K562 (cell line): ENCODE data around the gene FOXO3. TPM values are rescaled to one million over a fixed set of nuclear protein-coding genes. Genes with fewer than 3 reads are reported as not detected.

Source experiments
- ATAC-seq: fragments of 200-7000 bp; cut with Tn5 transposase; 3 replicates; pipeline ENCODE4 v1.9.1; 2020; ENCODE audit warnings: moderate library complexity
- BruUV-seq: library from RNA; stranded (reverse); fragments of 400-500 nt; replicated peaks from 2 replicates; lab custom pipeline; 2021; lab: Mats Ljungman, UMichigan
- CTCF ChIA-PET: fragments of 300-600 bp; formaldehyde crosslinking; extraction: SDS; loops from one replicate; lab custom pipeline; 2021; ENCODE audit warnings: low intra/inter-chr PET ratio; lab: Yijun Ruan, JAX
- POLR2A ChIA-PET: fragments of 300-600, 350-650 bp; sonication (Branson Sonifier 250); formaldehyde crosslinking; extraction: SDS; loops from one replicate; lab custom pipeline; 2021; ENCODE audit warnings: antibody characterized with exemption, inconsistent platforms; lab: Yijun Ruan, JAX
- DNase-seq, 4 experiments: peaks; one replicate each; pipeline versions ENCODE4 v3.0.0 to v3.0.0-alpha.2; 2011 to 2018; ENCODE audit warnings: low spot score in 3 of 4, mixed read lengths in 3 of 4; ENCODE audit errors: extremely low read depth in 1 of 4
- FAIRE-seq: peaks from 2 replicates; lab custom pipeline; 2011; peaks lifted over from hg19 to GRCh38; lab: Jason Lieb, UNC
- H2AFZ ChIP-seq: 2 replicates; pipeline ENCODE4 v1.6.0; 2011; ENCODE audit warnings: low read depth, low read length, control low read depth, inconsistent platforms
- H3K27ac ChIP-seq: fragments of 200-600 bp; 3 replicates; pipeline ENCODE4 v1.8.0; 2011; ENCODE audit warnings: low read depth, mild to moderate bottlenecking, control low read depth, inconsistent platforms, low read length, moderate library complexity, mixed read lengths; ENCODE audit errors: extremely low read depth
- H3K27me3 ChIP-seq, 2 experiments: fragments of 300-600 bp in 1 of 2; 2 replicates in 1 of 2; 3 replicates in 1 of 2; pipeline versions ENCODE4 v1.6.0 to v1.8.0; 2011; ENCODE audit warnings: inconsistent platforms in 2 of 2, low read length in 2 of 2, mild to moderate bottlenecking in 1 of 2, mixed read lengths in 1 of 2, moderate library complexity in 1 of 2; ENCODE audit not compliant: control insufficient read depth in 2 of 2, insufficient read depth in 2 of 2
- H3K36me3 ChIP-seq: fragments of 300-600 bp; 3 replicates; pipeline ENCODE4 v1.8.0; 2011; ENCODE audit warnings: mild to moderate bottlenecking, low read length, inconsistent platforms; ENCODE audit not compliant: control insufficient read depth, insufficient read depth
- H3K4me1 ChIP-seq, 2 experiments: fragments of 200-600 bp in 1 of 2; replicated peaks in 1 of 2; 2 replicates in 1 of 2; 3 replicates in 1 of 2; pipeline versions ENCODE4 v1.5.1 to v1.8.0; 2011; ENCODE audit warnings: inconsistent platforms in 2 of 2, low read length in 2 of 2, mild to moderate bottlenecking in 1 of 2, mixed read lengths in 1 of 2, moderate library complexity in 1 of 2; ENCODE audit not compliant: control insufficient read depth in 2 of 2, insufficient read depth in 2 of 2
- H3K4me2 ChIP-seq: 2 replicates; pipeline ENCODE4 v1.6.1; 2011; ENCODE audit warnings: low read length, control low read depth, inconsistent platforms, mixed read lengths; ENCODE audit not compliant: insufficient read depth
- H3K4me3 ChIP-seq: fragments of 200-600 bp; sonication (generic), shearing (Covaris generic); 2 replicates; pipeline ENCODE4 v1.5.1; 2016; ENCODE audit warnings: control low read depth, inconsistent platforms
- H3K79me2 ChIP-seq: fragments of 200-600 bp; 3 replicates; pipeline ENCODE4 v1.8.0; 2011; ENCODE audit warnings: low read length, inconsistent platforms; ENCODE audit not compliant: control insufficient read depth, insufficient read depth
- H3K9ac ChIP-seq, 2 experiments: 2 replicates each; pipeline versions ENCODE4 v1.6.0 to v1.6.1; 2011; ENCODE audit warnings: low read depth in 2 of 2, low read length in 2 of 2, control low read depth in 1 of 2, inconsistent platforms in 1 of 2, mild to moderate bottlenecking in 1 of 2, mixed read lengths in 1 of 2; ENCODE audit not compliant: insufficient read depth in 1 of 2
- H3K9me1 ChIP-seq: one replicate; pipeline ENCODE4 v1.6.0; 2011; ENCODE audit warnings: inconsistent platforms, mild to moderate bottlenecking, low read length, moderate library complexity; ENCODE audit not compliant: control insufficient read depth, insufficient read depth
- H3K9me3 ChIP-seq: replicated peaks from 2 replicates; pipeline ENCODE4 v1.5.1; 2011; ENCODE audit warnings: low read depth, low read length, inconsistent platforms; ENCODE audit not compliant: control insufficient read depth, insufficient read depth
- H4K20me1 ChIP-seq: replicated peaks from 2 replicates; pipeline ENCODE4 v1.6.1; 2011; ENCODE audit warnings: low read length, inconsistent platforms, mixed read lengths; ENCODE audit not compliant: control insufficient read depth, insufficient read depth
- FOSL1 ChIP-seq: fragments of 200-800 bp; sonication (Bioruptor generic); conservative IDR thresholded peaks from 2 replicates; pipeline ENCODE4 v1.6.1; 2016; ENCODE audit warnings: missing genetic modification characterization, missing compliant biosample characterization
- FOXA3 ChIP-seq, 2 experiments: fragments of 450-650 bp in 1 of 2; sonication (generic) in 1 of 2; formaldehyde crosslinking; IDR thresholded peaks in 1 of 2; conservative IDR thresholded peaks in 1 of 2; 2 replicates each; pipeline versions ENCODE4 v1.4.0 to v1.8.0; 2020 to 2022; ENCODE audit warnings: mild to moderate bottlenecking in 2 of 2, missing genetic modification reagents in 1 of 2
- MAFF ChIP-seq: IDR thresholded peaks from 2 replicates; pipeline ENCODE4 v1.6.1; 2012; ENCODE audit warnings: low read length, improper control_type of control experiment
- NFIC ChIP-seq: fragments of 450-650 bp; IDR thresholded peaks from 2 replicates; pipeline ENCODE4 v1.6.1; 2017; ENCODE audit warnings: mild to moderate bottlenecking, inconsistent platforms
- SAFB ChIP-seq: fragments of 200-400 bp; formaldehyde crosslinking; IDR thresholded peaks from 2 replicates; pipeline ENCODE4 v1.6.1; 2017; ENCODE audit warnings: low read depth, low read length, borderline replicate concordance
- THAP7 ChIP-seq: fragments of 250-450 bp; sonication (Bioruptor Pico); IDR thresholded peaks from 2 replicates; pipeline ENCODE4 v1.5.0; 2021
- WGBS: fragments of 100-300 bp; shearing (Covaris generic); methylation state at CpG from one replicate; pipeline ENCODE4 v1.1.6; 2016; ENCODE audit warnings: low coverage, mixed read lengths; ENCODE audit not compliant: insufficient coverage; ENCODE audit errors: missing lambda C conversion rate; 5-methylcytosine and 5-hydroxymethylcytosine counted together
- in situ Hi-C: fragments of 300-500 bp; cut with MboI; formaldehyde crosslinking; loops from 4 replicates; pipeline ENCODE4 v1.15.0; 2018; ENCODE audit warnings: inconsistent platforms, mixed read lengths
- intact Hi-C: fragments of 100-400 bp; cut with micrococcal nuclease; formaldehyde crosslinking; loops from 2 replicates; pipeline ENCODE4 v1.14.2; 2022
- polyA plus RNA-seq, 8 experiments: library from polyadenylated mRNA; depleted of rRNA in 4 of 8; stranded (reverse) in 5 of 8; unstranded in 3 of 8; fragments of >200 nt; fragmentation: Nextera tagmentation in 2 of 8; fragmentation: Illumina TruSeq in 1 of 8; extraction: Ambion mirVana in 2 of 8; extraction: Trizol in 1 of 8; gene quantifications; 2 replicates each; pipeline versions ENCODE4 v1.2.1 to v1.2.3, GENCODE V29; 2011 to 2014; ENCODE audit warnings: inconsistent platforms in 1 of 8, missing spikeins in 1 of 8
- total RNA-seq, 7 experiments: library from RNA; depleted of rRNA in 6 of 7; stranded (reverse); fragments of >200 nt in 6 of 7; fragmentation: Illumina TruSeq in 2 of 7; extraction: Trizol in 2 of 7; gene quantifications; 2 replicates each; pipeline versions ENCODE4 v1.2.1 to v1.2.3, GENCODE V29; 2011 to 2021; ENCODE audit warnings: low replicate concordance in 1 of 7
- TF ChIP-seq, protein P1 (sequence below): fragments of 250-450 bp; sonication (Bioruptor Pico); IDR thresholded peaks from 2 replicates; pipeline ENCODE4 v1.8.0; 2022; ENCODE audit warnings: moderate library complexity, mild to moderate bottlenecking, inconsistent platforms
- TF ChIP-seq, protein P2 (sequence below): fragments of 450-650 bp; IDR thresholded peaks from 2 replicates; pipeline ENCODE4 v1.6.1; 2018; ENCODE audit warnings: mild to moderate bottlenecking, low read depth; ENCODE audit not compliant: partially characterized antibody
- TF ChIP-seq, protein P3 (sequence below): fragments of 250-450 bp; sonication (Bioruptor Pico); IDR thresholded peaks from 2 replicates; pipeline ENCODE4 v1.8.0; 2022; ENCODE audit warnings: inconsistent platforms, mild to moderate bottlenecking, moderate library complexity, borderline replicate concordance

FOXO3 gene
- total and polyA plus RNA-seq, 9 of the 15 experiments (the other 6 are each of a cell fraction or from before 2014, with no cell fraction given): 3.0 to 14.6 (median 6.0) TPM

- Histone ChIP-seq H3K9me1 (no peaks in the 10 kb centered on the region), H3K36me3 (no peaks in the 10 kb centered on the region), H4K20me1 (peaks cover 27% of the 10 kb centered on the region), H3K9me3 (no peaks in the 10 kb centered on the region), H3K27ac (no peak overlapping the region), H3K4me1 (peaks cover 0 to 3% of the 10 kb centered on the region in 2 experiments; a peak in 2 of 5 replicates), H3K79me2 (no peaks in the 10 kb centered on the region), H3K27me3 (peaks cover 0 to 4% of the 10 kb centered on the region in 2 experiments; a peak in 1 of 5 replicates), H3K9ac (no peak overlapping the region), H3K4me3 (no peak overlapping the region), H3K4me2 (no peak overlapping the region), H2AFZ (no peak overlapping the region)
- TF ChIP-seq, protein P1, sequence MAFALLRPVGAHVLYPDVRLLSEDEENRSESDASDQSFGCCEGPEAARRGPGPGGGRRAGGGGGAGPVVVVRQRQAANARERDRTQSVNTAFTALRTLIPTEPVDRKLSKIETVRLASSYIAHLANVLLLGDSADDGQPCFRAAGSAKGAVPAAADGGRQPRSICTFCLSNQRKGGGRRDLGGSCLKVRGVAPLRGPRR (CRISPR knock-in tag): no peak
- no peak for TF ChIP-seq MAFF
- no peak for TF ChIP-seq THAP7 (CRISPR knock-in tag)
- no peak for TF ChIP-seq SAFB
- TF ChIP-seq, protein P2, sequence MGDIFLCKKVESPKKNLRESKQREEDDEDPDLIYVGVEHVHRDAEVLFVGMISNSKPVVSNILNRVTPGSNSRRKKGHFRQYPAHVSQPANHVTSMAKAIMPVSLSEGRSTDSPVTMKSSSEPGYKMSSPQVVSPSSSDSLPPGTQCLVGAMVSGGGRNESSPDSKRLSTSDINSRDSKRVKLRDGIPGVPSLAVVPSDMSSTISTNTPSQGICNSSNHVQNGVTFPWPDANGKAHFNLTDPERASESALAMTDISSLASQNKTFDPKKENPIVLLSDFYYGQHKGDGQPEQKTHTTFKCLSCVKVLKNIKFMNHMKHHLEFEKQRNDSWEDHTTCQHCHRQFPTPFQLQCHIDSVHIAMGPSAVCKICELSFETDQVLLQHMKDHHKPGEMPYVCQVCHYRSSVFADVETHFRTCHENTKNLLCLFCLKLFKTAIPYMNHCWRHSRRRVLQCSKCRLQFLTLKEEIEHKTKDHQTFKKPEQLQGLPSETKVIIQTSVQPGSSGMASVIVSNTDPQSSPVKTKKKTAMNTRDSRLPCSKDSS: no peak
- TF ChIP-seq, protein P3, sequence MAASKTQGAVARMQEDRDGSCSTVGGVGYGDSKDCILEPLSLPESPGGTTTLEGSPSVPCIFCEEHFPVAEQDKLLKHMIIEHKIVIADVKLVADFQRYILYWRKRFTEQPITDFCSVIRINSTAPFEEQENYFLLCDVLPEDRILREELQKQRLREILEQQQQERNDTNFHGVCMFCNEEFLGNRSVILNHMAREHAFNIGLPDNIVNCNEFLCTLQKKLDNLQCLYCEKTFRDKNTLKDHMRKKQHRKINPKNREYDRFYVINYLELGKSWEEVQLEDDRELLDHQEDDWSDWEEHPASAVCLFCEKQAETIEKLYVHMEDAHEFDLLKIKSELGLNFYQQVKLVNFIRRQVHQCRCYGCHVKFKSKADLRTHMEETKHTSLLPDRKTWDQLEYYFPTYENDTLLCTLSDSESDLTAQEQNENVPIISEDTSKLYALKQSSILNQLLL (CRISPR knock-in tag): no peak
- no peak for TF ChIP-seq NFIC
- TF ChIP-seq FOSL1 (tag): no peak
- TF ChIP-seq FOXA3 (CRISPR knock-in tag; conservative IDR thresholded peaks at IDR 0.05 in 1 of 2, IDR thresholded peaks at IDR 0.05 in 1 of 2): no peak
- BruUV-seq: no TSS peak
- intact Hi-C loops: no loop called here
- ATAC-seq (no peak), FAIRE-seq (no peak), DNase-seq (no peak)
- ChIA-PET CTCF (no interaction called here), POLR2A (interaction anchor here (0.7 to 1.0 kb wide), 3 partner anchors 9 to 19 kb away, joined by 3 to 5 read pairs (median 3); no protein-coding TSS in a partner anchor)
- in situ Hi-C loops: no loop called here
- WGBS: 65% methylated on average over 2 of the region's 2 CpGs
Measured at GRCh38 chr6:108640104-108640503, 79.4 kb downstream of the FOXO3 start.
